ENCODE data around the gene CACNA1C.

DNA sequence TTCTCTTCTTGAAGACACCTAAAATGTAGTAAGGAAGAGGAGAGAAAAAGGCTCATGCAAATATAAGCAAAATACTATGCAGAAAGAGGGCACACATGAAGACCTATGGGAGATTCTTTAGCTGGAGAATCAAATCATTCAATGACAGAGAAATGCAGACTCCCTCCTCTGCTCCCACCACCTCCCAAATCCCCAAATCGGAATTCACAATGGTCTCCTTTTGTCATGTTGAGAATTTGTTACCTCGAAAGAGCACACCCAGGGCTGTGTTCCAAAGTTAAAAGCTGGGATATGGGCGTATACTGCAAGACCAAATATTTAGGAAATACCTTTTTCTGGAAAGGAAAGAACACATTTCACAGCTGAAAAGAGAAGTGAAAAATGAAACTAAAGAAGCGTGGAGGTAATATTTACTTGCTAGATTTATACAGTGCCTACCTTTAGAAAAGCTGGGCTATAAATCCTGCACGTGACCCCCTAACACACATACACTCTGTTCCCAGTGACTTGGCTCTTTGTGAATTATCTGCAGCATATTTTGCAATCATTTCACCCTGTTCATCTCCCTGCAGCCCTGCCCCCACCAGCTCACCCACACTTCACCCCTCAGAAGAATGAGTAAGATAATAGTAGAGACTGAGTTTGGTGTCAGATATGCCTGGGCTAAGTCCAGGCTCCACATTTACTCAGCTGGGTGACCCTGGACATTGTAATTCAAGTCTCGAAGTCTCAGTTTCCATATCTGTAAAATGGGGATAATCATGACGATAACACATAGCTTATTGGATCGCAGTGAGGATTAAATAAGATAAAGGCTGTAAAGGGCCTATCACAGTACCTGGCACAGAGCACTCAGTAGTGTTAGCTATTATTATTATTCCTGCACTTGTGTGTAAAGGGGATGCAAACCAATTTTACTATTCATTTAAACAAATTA, 2.9 kb upstream of the CACNA1C start:
- TF ChIP-seq, protein P1, sequence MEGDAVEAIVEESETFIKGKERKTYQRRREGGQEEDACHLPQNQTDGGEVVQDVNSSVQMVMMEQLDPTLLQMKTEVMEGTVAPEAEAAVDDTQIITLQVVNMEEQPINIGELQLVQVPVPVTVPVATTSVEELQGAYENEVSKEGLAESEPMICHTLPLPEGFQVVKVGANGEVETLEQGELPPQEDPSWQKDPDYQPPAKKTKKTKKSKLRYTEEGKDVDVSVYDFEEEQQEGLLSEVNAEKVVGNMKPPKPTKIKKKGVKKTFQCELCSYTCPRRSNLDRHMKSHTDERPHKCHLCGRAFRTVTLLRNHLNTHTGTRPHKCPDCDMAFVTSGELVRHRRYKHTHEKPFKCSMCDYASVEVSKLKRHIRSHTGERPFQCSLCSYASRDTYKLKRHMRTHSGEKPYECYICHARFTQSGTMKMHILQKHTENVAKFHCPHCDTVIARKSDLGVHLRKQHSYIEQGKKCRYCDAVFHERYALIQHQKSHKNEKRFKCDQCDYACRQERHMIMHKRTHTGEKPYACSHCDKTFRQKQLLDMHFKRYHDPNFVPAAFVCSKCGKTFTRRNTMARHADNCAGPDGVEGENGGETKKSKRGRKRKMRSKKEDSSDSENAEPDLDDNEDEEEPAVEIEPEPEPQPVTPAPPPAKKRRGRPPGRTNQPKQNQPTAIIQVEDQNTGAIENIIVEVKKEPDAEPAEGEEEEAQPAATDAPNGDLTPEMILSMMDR (IDR thresholded peaks at IDR 0.05), result no peak
- TF ChIP-seq POLR2A (IDR thresholded peaks at IDR 0.05), result no peak
